Activated CD4-positive, alpha-beta T cell treated with anti-CD3 and anti-CD28 coated beads for 24 hours (primary cell): ENCODE data around the gene CRACR2A.

Experiments
- DNase-seq, 2 donors: peaks; one replicate each; pipeline ENCODE4 v3.0.0-alpha.2; 2020; ENCODE audit warnings: low read depth in 2 of 2

Gene CRACR2A

GRCh38 chr12:3598896-3599860, 153.7 kb downstream of the CRACR2A start:
- DNase-seq, result no peak

- no peak for DNase-seq
These were observed 155.2 kb downstream of the CRACR2A start for GRCh38 chr12:3597526-3598210.

- no peak for DNase-seq
These were observed 156.1 kb downstream of the CRACR2A start for GRCh38 chr12:3596703-3597415.

GRCh38 chr12:3595721-3596120, 157.2 kb downstream of the CRACR2A start:
- no peak for DNase-seq

GRCh38 chr12:3594966-3595365, 157.9 kb downstream of the CRACR2A start:
- no peak for DNase-seq

- no peak for DNase-seq
These were observed 158.9 kb downstream of the CRACR2A start for GRCh38 chr12:3593906-3594483.

- no peak for DNase-seq
These were observed 159.9 kb downstream of the CRACR2A start for GRCh38 chr12:3592856-3593625.

GRCh38 chr12:3589745-3590144, 163.2 kb downstream of the CRACR2A start:
- no peak for DNase-seq

- no peak for DNase-seq
These were observed 165.4 kb downstream of the CRACR2A start for GRCh38 chr12:3587402-3588013.

- DNase-seq, result no peak
These were observed 169.1 kb downstream of the CRACR2A start for GRCh38 chr12:3583656-3584334.

- no peak for DNase-seq
These were observed 172.7 kb downstream of the CRACR2A start for GRCh38 chr12:3580094-3580749.

- DNase-seq, result no peak
These were observed 173.3 kb downstream of the CRACR2A start for GRCh38 chr12:3579446-3580093.

GRCh38 chr12:3578557-3578956, 174.4 kb downstream of the CRACR2A start:
- DNase-seq, result no peak

- DNase-seq, result no peak
These were observed 176.0 kb downstream of the CRACR2A start for GRCh38 chr12:3576891-3577290.

- DNase-seq, result no peak
These were observed 177.9 kb downstream of the CRACR2A start for GRCh38 chr12:3574986-3575385.

GRCh38 chr12:3572560-3572959, 180.3 kb downstream of the CRACR2A start:
- no peak for DNase-seq

GRCh38 chr12:3571724-3572123, 181.2 kb downstream of the CRACR2A start:
- no peak for DNase-seq

GRCh38 chr12:3571323-3571722, 181.6 kb downstream of the CRACR2A start:
- no peak for DNase-seq

- DNase-seq, result no peak
These were observed 184.2 kb downstream of the CRACR2A start for GRCh38 chr12:3568695-3569094.
